Measurements from ENCODE around the gene DPF1. TPM values are rescaled to one million over a fixed set of nuclear protein-coding genes. Genes with fewer than 3 reads are reported as not detected.
A peak's percentile ranks its signal among the peaks of the same experiment; 100 is the strongest.

Gene DPF1
- total RNA-seq, 2 donors from 2014 or later, result not detected

GRCh38 chr19:38180071-38180470, 44.0 kb downstream of the DPF1 start:
- 92 to 97% methylated on average over 3 of the region's 3 CpGs for WGBS, 2 donors
- peaks cover 0 to 4% of the 10 kb centered on the region in 2 donors for H3K36me3 ChIP-seq (replicated peaks in 1 of 2; ENCODE audit: insufficient read depth in 1 of 2, low read depth in 2 of 2)
- H3K27ac ChIP-seq, result no peak overlapping the region
- no peaks in the 10 kb centered on the region for H3K4me1 ChIP-seq
- intact Hi-C loops (cut with DNase I), result no loop called here
- DNase-seq, result no peak
- peaks cover 0 to 7% (median 0%) of the 10 kb centered on the region in 3 donors for H3K9me3 ChIP-seq
- ATAC-seq, result no peak
- TF ChIP-seq POLR2A (IDR thresholded peaks at IDR 0.05), result no peak
- TF ChIP-seq CTCF (IDR thresholded peaks at IDR 0.05), result no peak
- no peaks in the 10 kb centered on the region for H3K27me3 ChIP-seq
- H3K4me3 ChIP-seq, result no peak overlapping the region

GRCh38 chr19:38175422-38175821, 48.6 kb downstream of the DPF1 start:
- no peak overlapping the region for H3K4me3 ChIP-seq
- intact Hi-C loops (cut with DNase I), result no loop called here
- no peaks in the 10 kb centered on the region for H3K4me1 ChIP-seq
- no peak overlapping the region for H3K27ac ChIP-seq
- H3K27me3 ChIP-seq, result no peaks in the 10 kb centered on the region
- peaks cover 0 to 7% (median 0%) of the 10 kb centered on the region in 3 donors for H3K9me3 ChIP-seq
- ATAC-seq, result no peak
- 79 to 80% methylated on average over 2 to 6 of the region's 6 CpGs for WGBS, 2 donors
- TF ChIP-seq POLR2A (IDR thresholded peaks at IDR 0.05) (no peak), CTCF (IDR thresholded peaks at IDR 0.05) (no peak)
- no peak for DNase-seq
- no peaks in the 10 kb centered on the region for H3K36me3 ChIP-seq (replicated peaks in 1 of 2; ENCODE audit: insufficient read depth in 1 of 2, low read depth in 2 of 2)

- intact Hi-C loops (cut with DNase I), result no loop called here
- H3K36me3 ChIP-seq (replicated peaks in 1 of 2; ENCODE audit: insufficient read depth in 1 of 2, low read depth in 2 of 2), result no peaks in the 10 kb centered on the region
- no peaks in the 10 kb centered on the region for H3K4me1 ChIP-seq
- peak overlapping the region in 2 of 4 donors; percentile 3 to 28 for H3K27ac ChIP-seq
- no peaks in the 10 kb centered on the region for H3K27me3 ChIP-seq
- TF ChIP-seq CTCF (IDR thresholded peaks at IDR 0.05) (no peak), POLR2A (IDR thresholded peaks at IDR 0.05) (no peak)
- no peaks in the 10 kb centered on the region for H3K9me3 ChIP-seq
- no peak overlapping the region for H3K4me3 ChIP-seq
- peak; percentile 69 for ATAC-seq
- 72 to 86% methylated on average over 8 to 21 of the region's 22 CpGs for WGBS, 2 donors
- DNase-seq, result peak; percentile 27 to 72 (median 67)
These were observed 50.6 kb downstream of the DPF1 start for GRCh38 chr19:38173291-38174041.

GRCh38 chr19:38172001-38172400, 52.0 kb downstream of the DPF1 start:
- H3K27me3 ChIP-seq, result no peaks in the 10 kb centered on the region
- no peak for ATAC-seq
- no peak overlapping the region for H3K4me3 ChIP-seq
- H3K4me1 ChIP-seq, result no peaks in the 10 kb centered on the region
- no peak overlapping the region for H3K27ac ChIP-seq
- WGBS, 2 donors, result 89 to 98% methylated on average over 7 to 8 of the region's 8 CpGs
- H3K9me3 ChIP-seq, result no peaks in the 10 kb centered on the region
- intact Hi-C loops (cut with DNase I), result no loop called here
- no peak for TF ChIP-seq POLR2A (IDR thresholded peaks at IDR 0.05)
- TF ChIP-seq CTCF (IDR thresholded peaks at IDR 0.05), result no peak
- H3K36me3 ChIP-seq (replicated peaks in 1 of 2; ENCODE audit: insufficient read depth in 1 of 2, low read depth in 2 of 2), result no peaks in the 10 kb centered on the region
- DNase-seq, result no peak

- TF ChIP-seq POLR2A (IDR thresholded peaks at IDR 0.05) (no peak), CTCF (IDR thresholded peaks at IDR 0.05) (no peak)
- no peak overlapping the region for H3K4me3 ChIP-seq
- 93 to 95% methylated on average over 6 to 12 of the region's 12 CpGs for WGBS, 2 donors
- no peaks in the 10 kb centered on the region for H3K9me3 ChIP-seq
- no peak overlapping the region for H3K27ac ChIP-seq
- intact Hi-C loops (cut with DNase I), result no loop called here
- H3K4me1 ChIP-seq, result no peaks in the 10 kb centered on the region
- peaks cover 0 to 5% of the 10 kb centered on the region in 2 donors for H3K36me3 ChIP-seq (replicated peaks in 1 of 2; ENCODE audit: insufficient read depth in 1 of 2, low read depth in 2 of 2)
- H3K27me3 ChIP-seq, result no peaks in the 10 kb centered on the region
- DNase-seq (no peak), ATAC-seq (no peak)
These were observed 53.7 kb downstream of the DPF1 start for GRCh38 chr19:38170334-38170733.

Measured in body of pancreas (tissue), 4 donors.